HCT116 (cell line): ENCODE measurements around the gene GPR155. TPM values are rescaled to one million over a fixed set of nuclear protein-coding genes. Genes with fewer than 3 reads are reported as not detected.

Experiments used
- ATAC-seq: fragments of 200-7000 bp; cut with Tn5 transposase; 2 replicates; pipeline ENCODE4 v1.9.1; 2020; ENCODE audit warnings: mild to moderate bottlenecking, moderate library complexity
- BruUV-seq: library from RNA; stranded (reverse); fragments of 400-500 nt; replicated peaks from 2 replicates; lab custom pipeline; 2021; lab: Mats Ljungman, UMichigan
- CTCF ChIA-PET: fragments of 300-600 bp; sonication (Branson Sonifier 250); formaldehyde crosslinking; loops from one replicate; lab custom pipeline; 2021; ENCODE audit warnings: antibody characterized with exemption; lab: Charles Lee
- POLR2A ChIA-PET: fragments of 300-600, 350-600 bp; sonication (Branson Sonifier 250); formaldehyde crosslinking; loops from one replicate; lab custom pipeline; 2021; ENCODE audit warnings: antibody characterized with exemption; lab: Charles Lee
- RAD21 ChIA-PET, 2 experiments: fragments of 300-600 bp; sonication (Branson Sonifier 250); formaldehyde crosslinking; loops; one replicate each; lab custom pipeline; 2023; ENCODE audit warnings: low total read pairs in 2 of 2; ENCODE audit not compliant: uncharacterized antibody in 2 of 2, unreplicated experiment in 2 of 2, low non-redundant PET in 1 of 2; lab: Charles Lee
- DNase-seq: peaks from one replicate; pipeline ENCODE4 v3.0.0-alpha.2; 2010; ENCODE audit warnings: low read depth, low spot score
- H2AFZ ChIP-seq: fragments of 200-600 bp; shearing (Covaris generic), sonication (generic); 2 replicates; pipeline ENCODE4 v1.6.1; 2017; ENCODE audit warnings: low read depth, mixed run types, mixed read lengths, antibody characterized with exemption, low read length; ENCODE audit not compliant: poor library complexity, severe bottlenecking
- H3K27ac ChIP-seq: 2 replicates; pipeline ENCODE4 v1.5.1; 2012; ENCODE audit warnings: low read depth, low read length
- H3K27me3 ChIP-seq: fragments of 200-600 bp; sonication (generic); 2 replicates; pipeline ENCODE4 v1.6.1; 2016; ENCODE audit warnings: mixed run types, low read length, mixed read lengths; ENCODE audit not compliant: insufficient read depth
- H3K36me3 ChIP-seq, 2 experiments: fragments of 200-500 bp in 1 of 2; fragments of 200-600 bp in 1 of 2; sonication (Bioruptor generic) in 1 of 2; sonication (generic) in 1 of 2; 2 replicates each; pipeline versions ENCODE4 v1.5.1 to v1.6.1; 2014 to 2016; ENCODE audit warnings: low read length in 2 of 2, inconsistent platforms in 1 of 2, mixed read lengths in 1 of 2, mixed run types in 1 of 2; ENCODE audit not compliant: insufficient read depth in 2 of 2, control insufficient read depth in 1 of 2
- H3K4me1 ChIP-seq, 2 experiments: fragments of 200-600 bp in 1 of 2; sonication (generic) in 1 of 2; 2 replicates each; pipeline versions ENCODE4 v1.5.1 to v1.6.1; 2012 to 2017; ENCODE audit warnings: low read length in 2 of 2, inconsistent platforms in 1 of 2, mild to moderate bottlenecking in 1 of 2, mixed read lengths in 1 of 2, mixed run types in 1 of 2, moderate library complexity in 1 of 2; ENCODE audit not compliant: insufficient read depth in 2 of 2, control insufficient read depth in 1 of 2
- H3K4me2 ChIP-seq: fragments of 200-600 bp; sonication (generic); 2 replicates; pipeline ENCODE4 v1.6.1; 2017; ENCODE audit warnings: mixed run types, low read length, mixed read lengths
- H3K4me3 ChIP-seq, 2 experiments: fragments of 200-600 bp in 1 of 2; sonication (generic) in 1 of 2; replicated peaks in 1 of 2; 2 replicates each; pipeline ENCODE4 v1.5.1; 2011 to 2016; ENCODE audit warnings: low read length in 2 of 2, control low read depth in 1 of 2, low read depth in 1 of 2, mild to moderate bottlenecking in 1 of 2, mixed read lengths in 1 of 2, mixed run types in 1 of 2
- H3K79me2 ChIP-seq: fragments of 200-600 bp; sonication (generic); 2 replicates; pipeline ENCODE4 v1.6.1; 2017; ENCODE audit warnings: mild to moderate bottlenecking, mixed run types, low read length, moderate library complexity, mixed read lengths; ENCODE audit not compliant: insufficient read depth
- H3K9ac ChIP-seq: fragments of 200-600 bp; sonication (generic); 2 replicates; pipeline ENCODE4 v1.6.1; 2016; ENCODE audit warnings: low read length, mixed read lengths
- H3K9me2 ChIP-seq: fragments of 200-600 bp; sonication (generic), shearing (Covaris generic); 2 replicates; pipeline ENCODE4 v1.6.1; 2017; ENCODE audit warnings: mixed run types, mild to moderate bottlenecking, moderate library complexity; ENCODE audit not compliant: insufficient read depth
- H3K9me3 ChIP-seq, 2 experiments: fragments of 200-500 bp in 1 of 2; fragments of 200-600 bp in 1 of 2; sonication (Bioruptor generic) in 1 of 2; sonication (generic) in 1 of 2; 2 replicates each; pipeline ENCODE4 v1.6.1; 2014 to 2017; ENCODE audit warnings: low read length in 2 of 2, mixed read lengths in 2 of 2, inconsistent platforms in 1 of 2, low read depth in 1 of 2, mild to moderate bottlenecking in 1 of 2, mixed run types in 1 of 2, moderate library complexity in 1 of 2; ENCODE audit not compliant: control insufficient read depth in 1 of 2, insufficient read depth in 1 of 2
- H4K20me1 ChIP-seq: fragments of 200-600 bp; sonication (generic), shearing (Covaris generic); 2 replicates; pipeline ENCODE4 v1.6.1; 2017; ENCODE audit warnings: mixed run types, mild to moderate bottlenecking, moderate library complexity; ENCODE audit not compliant: insufficient read depth
- CEBPB ChIP-seq: IDR thresholded peaks from 2 replicates; pipeline ENCODE4 v1.6.1; 2012; ENCODE audit warnings: low read depth
- EZH2phosphoT487 ChIP-seq: fragments of 200-600 bp; IDR thresholded peaks from 2 replicates; pipeline ENCODE4 v1.6.1; 2018; ENCODE audit warnings: antibody characterized with exemption, borderline replicate concordance
- FOSL1 ChIP-seq: IDR thresholded peaks from 2 replicates; pipeline ENCODE4 v1.6.1; 2012; ENCODE audit warnings: low read depth
- JUND ChIP-seq: IDR thresholded peaks from 2 replicates; pipeline ENCODE4 v1.6.1; 2012
- POLR2A ChIP-seq: IDR thresholded peaks from 2 replicates; pipeline ENCODE4 v1.7.0; 2011; ENCODE audit warnings: borderline replicate concordance; ENCODE audit not compliant: insufficient read depth, insufficient read length; ENCODE audit errors: extremely low read depth
- POLR2AphosphoS5 ChIP-seq: IDR thresholded peaks from 2 replicates; pipeline ENCODE4 v1.6.1; 2011; ENCODE audit warnings: mild to moderate bottlenecking, low read depth, low read length, moderate library complexity
- SIN3A ChIP-seq: IDR thresholded peaks from 2 replicates; pipeline ENCODE4 v1.6.1; 2012; ENCODE audit warnings: low read depth
- SP1 ChIP-seq: IDR thresholded peaks from 2 replicates; pipeline ENCODE4 v1.6.1; 2012; ENCODE audit warnings: low read depth
- TCF7L2 ChIP-seq: IDR thresholded peaks from 2 replicates; pipeline ENCODE4 v1.7.0; 2011; ENCODE audit warnings: borderline replicate concordance, inconsistent platforms; ENCODE audit not compliant: insufficient read depth, insufficient read length; ENCODE audit errors: extremely low read depth
- ZBTB33 ChIP-seq: IDR thresholded peaks from 2 replicates; pipeline ENCODE4 v1.6.1; 2011; ENCODE audit warnings: mild to moderate bottlenecking, low read length, moderate library complexity; ENCODE audit not compliant: insufficient replicate concordance; ENCODE audit errors: extremely low read depth
- ZNF274 ChIP-seq: fragments of 200-500 bp; sonication (Bioruptor generic); IDR thresholded peaks from 2 replicates; pipeline ENCODE4 v1.6.1; 2014; ENCODE audit warnings: mild to moderate bottlenecking, low read depth, low read length, inconsistent platforms
- intact Hi-C: fragments of 100-400 bp; cut with micrococcal nuclease; formaldehyde crosslinking; loops from 2 replicates; pipeline ENCODE4 v1.10.0; 2022
- total RNA-seq: library from RNA; stranded (reverse); gene quantifications from one replicate; pipeline ENCODE4 v1.2.1, GENCODE V29; 2021; ENCODE audit not compliant: unreplicated experiment
- TF ChIP-seq, protein P1 (sequence below): IDR thresholded peaks from 2 replicates; pipeline ENCODE4 v1.6.1; 2012

Gene GPR155
- total RNA-seq, 1 experiment from 2014 or later: 3.8 TPM

GRCh38 chr2:174491947-174492346, 5.1 kb upstream of the GPR155 start:
- DNase-seq (no peak), ATAC-seq (no peak)
- no peak overlapping the region for H3K9ac ChIP-seq
- no peak overlapping the region for H2AFZ ChIP-seq
- no peak overlapping the region for H3K4me3 ChIP-seq
- BruUV-seq: no TSS peak
- H3K4me1 ChIP-seq: peaks cover 0 to 4% of the 10 kb centered on the region in 2 experiments; a peak in 1 of 4 replicates
- no peaks in the 10 kb centered on the region for H4K20me1 ChIP-seq
- H3K4me2 ChIP-seq: no peak overlapping the region
- H3K9me3 ChIP-seq: no peaks in the 10 kb centered on the region
- no peaks in the 10 kb centered on the region for H3K79me2 ChIP-seq
- TF ChIP-seq SIN3A (no peak), SP1 (no peak), POLR2AphosphoS5 (no peak), EZH2phosphoT487 (no peak), ZBTB33 (no peak), FOSL1 (no peak), ZNF274 (no peak), POLR2A (no peak), JUND (no peak), TCF7L2 (no peak), CEBPB (no peak)
- TF ChIP-seq, protein P1, sequence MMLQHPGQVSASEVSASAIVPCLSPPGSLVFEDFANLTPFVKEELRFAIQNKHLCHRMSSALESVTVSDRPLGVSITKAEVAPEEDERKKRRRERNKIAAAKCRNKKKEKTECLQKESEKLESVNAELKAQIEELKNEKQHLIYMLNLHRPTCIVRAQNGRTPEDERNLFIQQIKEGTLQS: no peak
- H3K27ac ChIP-seq: no peak overlapping the region
- RAD21 ChIA-PET: no interaction called here
- H3K36me3 ChIP-seq: no peaks in the 10 kb centered on the region
- H3K9me2 ChIP-seq: peaks cover 4% of the 10 kb centered on the region; the same call in 1 of the 2 replicates
- CTCF ChIA-PET: no interaction called here
- no peaks in the 10 kb centered on the region for H3K27me3 ChIP-seq
- POLR2A ChIA-PET: no interaction called here
- intact Hi-C loops: no loop called here
